Measurements from ENCODE around the gene FMO1.

Gene FMO1

DNA sequence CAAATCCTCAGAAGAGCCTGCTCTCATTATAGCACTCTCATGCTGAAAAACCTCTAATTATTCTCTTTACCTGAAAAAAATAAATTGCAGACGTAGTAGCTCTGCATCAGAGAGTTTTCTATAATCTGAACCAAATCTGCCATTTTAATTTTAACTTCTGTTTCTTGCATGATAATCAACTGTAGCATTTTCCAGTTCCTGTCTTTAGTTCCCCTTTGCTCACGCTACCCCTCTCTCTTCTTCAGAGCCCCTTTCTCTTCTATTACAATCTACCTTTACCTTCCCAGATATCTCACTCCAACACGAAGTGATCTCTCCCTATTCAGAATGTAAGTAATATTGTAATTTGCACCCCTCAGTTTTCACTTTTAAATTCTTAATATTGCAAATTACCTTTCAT lies 31.4 kb downstream of the FMO1 start:
- Histone ChIP-seq H4K20me1 (ENCODE audit: low read depth, low read length) (no peaks in the 10 kb centered on the region), H3K9me3 (ENCODE audit: insufficient read depth, low read length) (no peaks in the 10 kb centered on the region), H3K79me2 (ENCODE audit: insufficient read depth, low read length) (no peaks in the 10 kb centered on the region), H3F3A (ENCODE audit: insufficient read depth) (no peaks in the 10 kb centered on the region), H2AFZ (ENCODE audit: low read depth, low read length, severe bottlenecking) (no peak overlapping the region), H3K27me3 (ENCODE audit: low read length) (no peaks in the 10 kb centered on the region), H3K36me3 (ENCODE audit: low read length) (no peaks in the 10 kb centered on the region), H3K9ac (ENCODE audit: low read length) (no peak overlapping the region), H3K27ac (ENCODE audit: low read depth, low read length) (no peak overlapping the region), H3K9me2 (replicated peaks; ENCODE audit: insufficient read depth, low read length) (no peaks in the 10 kb centered on the region), H3K4me2 (ENCODE audit: low read depth, low read length, poor library complexity, severe bottlenecking) (no peak overlapping the region), H3K4me3 (ENCODE audit: insufficient read depth, low read length, poor library complexity, severe bottlenecking) (no peak overlapping the region)
- TF ChIP-seq EZH2phosphoT487 (conservative IDR thresholded peaks at IDR 0.05; ENCODE audit: low read length) = no peak
- TF ChIP-seq, protein P1, sequence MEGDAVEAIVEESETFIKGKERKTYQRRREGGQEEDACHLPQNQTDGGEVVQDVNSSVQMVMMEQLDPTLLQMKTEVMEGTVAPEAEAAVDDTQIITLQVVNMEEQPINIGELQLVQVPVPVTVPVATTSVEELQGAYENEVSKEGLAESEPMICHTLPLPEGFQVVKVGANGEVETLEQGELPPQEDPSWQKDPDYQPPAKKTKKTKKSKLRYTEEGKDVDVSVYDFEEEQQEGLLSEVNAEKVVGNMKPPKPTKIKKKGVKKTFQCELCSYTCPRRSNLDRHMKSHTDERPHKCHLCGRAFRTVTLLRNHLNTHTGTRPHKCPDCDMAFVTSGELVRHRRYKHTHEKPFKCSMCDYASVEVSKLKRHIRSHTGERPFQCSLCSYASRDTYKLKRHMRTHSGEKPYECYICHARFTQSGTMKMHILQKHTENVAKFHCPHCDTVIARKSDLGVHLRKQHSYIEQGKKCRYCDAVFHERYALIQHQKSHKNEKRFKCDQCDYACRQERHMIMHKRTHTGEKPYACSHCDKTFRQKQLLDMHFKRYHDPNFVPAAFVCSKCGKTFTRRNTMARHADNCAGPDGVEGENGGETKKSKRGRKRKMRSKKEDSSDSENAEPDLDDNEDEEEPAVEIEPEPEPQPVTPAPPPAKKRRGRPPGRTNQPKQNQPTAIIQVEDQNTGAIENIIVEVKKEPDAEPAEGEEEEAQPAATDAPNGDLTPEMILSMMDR (IDR thresholded peaks at IDR 0.05; ENCODE audit: insufficient read depth, low read length, poor library complexity, severe bottlenecking) = no peak

DNA sequence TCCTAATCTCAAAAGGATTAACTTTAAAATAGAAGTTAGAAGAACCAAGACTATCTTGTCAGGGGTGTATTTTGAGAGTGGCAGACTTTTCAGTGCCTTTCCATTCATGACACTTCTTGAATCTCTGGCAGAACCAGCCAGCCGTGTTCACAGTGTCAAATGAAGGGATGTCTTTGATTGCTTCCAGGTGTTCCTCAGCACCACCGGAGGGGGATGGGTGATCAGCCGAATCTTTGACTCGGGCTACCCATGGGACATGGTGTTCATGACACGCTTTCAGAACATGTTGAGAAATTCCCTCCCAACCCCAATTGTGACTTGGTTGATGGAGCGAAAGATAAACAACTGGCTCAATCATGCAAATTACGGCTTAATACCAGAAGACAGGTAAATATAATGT lies 32.3 kb downstream of the FMO1 start:
- Histone ChIP-seq H3K27me3 (ENCODE audit: low read length) (no peaks in the 10 kb centered on the region), H3K36me3 (ENCODE audit: low read length) (no peaks in the 10 kb centered on the region), H3K9me3 (ENCODE audit: insufficient read depth, low read length) (no peaks in the 10 kb centered on the region), H3K4me2 (ENCODE audit: low read depth, low read length, poor library complexity, severe bottlenecking) (no peak overlapping the region), H3K79me2 (ENCODE audit: insufficient read depth, low read length) (no peaks in the 10 kb centered on the region), H3F3A (ENCODE audit: insufficient read depth) (no peaks in the 10 kb centered on the region), H3K4me3 (ENCODE audit: insufficient read depth, low read length, poor library complexity, severe bottlenecking) (no peak overlapping the region), H2AFZ (ENCODE audit: low read depth, low read length, severe bottlenecking) (no peak overlapping the region), H4K20me1 (ENCODE audit: low read depth, low read length) (no peaks in the 10 kb centered on the region), H3K9me2 (replicated peaks; ENCODE audit: insufficient read depth, low read length) (no peaks in the 10 kb centered on the region), H3K9ac (ENCODE audit: low read length) (no peak overlapping the region), H3K27ac (ENCODE audit: low read depth, low read length) (no peak overlapping the region)
- TF ChIP-seq EZH2phosphoT487 (conservative IDR thresholded peaks at IDR 0.05; ENCODE audit: low read length) = no peak

- Histone ChIP-seq H3K4me3 (ENCODE audit: insufficient read depth, low read length, poor library complexity, severe bottlenecking) (no peak overlapping the region), H2AFZ (ENCODE audit: low read depth, low read length, severe bottlenecking) (no peak overlapping the region), H3K27ac (ENCODE audit: low read depth, low read length) (no peak overlapping the region), H3K4me2 (ENCODE audit: low read depth, low read length, poor library complexity, severe bottlenecking) (no peak overlapping the region), H3K79me2 (ENCODE audit: insufficient read depth, low read length) (no peaks in the 10 kb centered on the region), H3K9me2 (replicated peaks; ENCODE audit: insufficient read depth, low read length) (no peaks in the 10 kb centered on the region), H3F3A (ENCODE audit: insufficient read depth) (no peaks in the 10 kb centered on the region), H4K20me1 (ENCODE audit: low read depth, low read length) (no peaks in the 10 kb centered on the region), H3K9me3 (ENCODE audit: insufficient read depth, low read length) (no peaks in the 10 kb centered on the region), H3K27me3 (ENCODE audit: low read length) (no peaks in the 10 kb centered on the region), H3K9ac (ENCODE audit: low read length) (no peak overlapping the region), H3K36me3 (ENCODE audit: low read length) (no peaks in the 10 kb centered on the region)
- no peak for TF ChIP-seq EZH2phosphoT487 (conservative IDR thresholded peaks at IDR 0.05; ENCODE audit: low read length)
- TF ChIP-seq, protein P1 (IDR thresholded peaks at IDR 0.05; ENCODE audit: insufficient read depth, low read length, poor library complexity, severe bottlenecking) = no peak
Measured at GRCh38 chr1:171286032-171286705, 37.9 kb downstream of the FMO1 start.

GRCh38 chr1:171290621-171291020 lies 42.3 kb downstream of the FMO1 start:
- Histone ChIP-seq H3K27ac (ENCODE audit: low read depth, low read length) (no peak overlapping the region), H3K9me3 (ENCODE audit: insufficient read depth, low read length) (no peaks in the 10 kb centered on the region), H3K36me3 (ENCODE audit: low read length) (no peaks in the 10 kb centered on the region), H3K4me3 (ENCODE audit: insufficient read depth, low read length, poor library complexity, severe bottlenecking) (no peak overlapping the region), H3K79me2 (ENCODE audit: insufficient read depth, low read length) (no peaks in the 10 kb centered on the region), H3K4me2 (ENCODE audit: low read depth, low read length, poor library complexity, severe bottlenecking) (no peak overlapping the region), H3K9me2 (replicated peaks; ENCODE audit: insufficient read depth, low read length) (no peaks in the 10 kb centered on the region), H2AFZ (ENCODE audit: low read depth, low read length, severe bottlenecking) (no peak overlapping the region), H3K27me3 (ENCODE audit: low read length) (no peaks in the 10 kb centered on the region), H3K9ac (ENCODE audit: low read length) (no peak overlapping the region), H3F3A (ENCODE audit: insufficient read depth) (no peaks in the 10 kb centered on the region), H4K20me1 (ENCODE audit: low read depth, low read length) (no peaks in the 10 kb centered on the region)
- TF ChIP-seq, protein P1 (IDR thresholded peaks at IDR 0.05; ENCODE audit: insufficient read depth, low read length, poor library complexity, severe bottlenecking) = no peak
- TF ChIP-seq EZH2phosphoT487 (conservative IDR thresholded peaks at IDR 0.05; ENCODE audit: low read length) = no peak

Measured in SU-DHL-6 (cell line).